Fibroblast of skin of left biceps (primary cell): ENCODE data around the gene PRPSAP1.

ENCODE experiments used
- DNase-seq, 2 experiments: peaks; one replicate each; pipeline ENCODE4 v3.0.0-alpha.2; 2013; ENCODE audit warnings: low read depth in 2 of 2

PRPSAP1 gene

GRCh38 chr17:76383546-76384221, 30.0 kb upstream of the PRPSAP1 start:
- no peak for DNase-seq

GRCh38 chr17:76382803-76383545, 29.3 kb upstream of the PRPSAP1 start:
- DNase-seq: peak; percentile 51 to 62

DNA sequence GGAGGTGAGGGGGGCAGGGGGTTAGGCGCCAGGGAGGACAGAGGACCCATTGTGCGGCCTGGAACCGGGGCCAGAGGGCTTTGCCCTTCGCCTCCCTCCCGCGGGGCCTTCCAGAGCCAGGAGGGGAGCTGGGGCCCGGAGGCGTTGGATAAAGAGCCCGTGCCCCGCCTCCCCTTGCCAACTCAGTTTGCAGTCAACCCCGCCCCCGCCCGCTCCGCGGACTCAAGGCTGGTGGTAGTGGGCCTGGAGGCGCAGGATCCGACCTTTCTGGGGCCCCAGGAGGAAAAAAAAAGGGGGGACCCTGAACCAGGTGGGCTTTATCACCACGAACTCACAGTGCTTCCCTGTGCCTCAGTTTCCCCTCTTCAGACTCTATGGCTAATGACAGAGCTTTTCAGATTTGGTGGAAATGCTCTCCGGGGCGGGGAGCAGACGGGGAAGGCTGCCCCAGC, 28.7 kb upstream of the PRPSAP1 start:
- no peak for DNase-seq

DNA sequence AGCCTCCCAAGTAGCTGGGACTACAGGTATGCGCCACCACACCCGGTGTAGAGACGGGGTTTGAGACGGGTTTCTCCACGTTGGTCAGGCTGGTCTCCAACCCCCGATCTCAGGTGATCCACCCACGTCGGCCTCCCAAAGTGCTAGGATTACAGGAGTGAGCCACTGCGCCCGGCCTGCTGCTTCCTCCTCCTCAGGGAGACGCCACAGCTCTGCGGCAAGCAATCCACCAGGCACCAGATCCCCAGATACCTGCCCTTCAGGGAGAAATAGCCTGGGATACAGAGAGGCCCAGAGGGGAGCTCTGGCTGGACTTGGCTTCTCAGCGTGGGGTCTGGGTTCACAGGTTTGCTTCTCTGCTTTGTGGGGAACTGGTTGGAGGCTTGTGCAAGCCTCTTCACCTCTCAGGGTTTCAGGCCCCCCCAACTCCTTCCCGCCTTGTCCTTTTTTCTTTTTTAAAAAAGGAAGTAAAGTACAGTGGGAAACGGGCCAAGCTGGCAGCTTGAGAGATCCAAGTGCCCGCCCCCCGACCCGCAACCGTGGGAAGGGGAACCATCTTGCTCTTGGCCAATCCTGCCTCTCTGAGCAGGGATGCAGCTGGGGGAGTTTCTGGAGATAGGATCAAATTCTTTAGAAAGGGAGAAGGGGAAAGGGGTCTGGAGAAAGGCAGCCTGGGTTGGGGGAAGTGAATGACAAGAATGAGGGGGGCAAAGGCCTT, 28.1 kb upstream of the PRPSAP1 start:
- no peak for DNase-seq

DNA sequence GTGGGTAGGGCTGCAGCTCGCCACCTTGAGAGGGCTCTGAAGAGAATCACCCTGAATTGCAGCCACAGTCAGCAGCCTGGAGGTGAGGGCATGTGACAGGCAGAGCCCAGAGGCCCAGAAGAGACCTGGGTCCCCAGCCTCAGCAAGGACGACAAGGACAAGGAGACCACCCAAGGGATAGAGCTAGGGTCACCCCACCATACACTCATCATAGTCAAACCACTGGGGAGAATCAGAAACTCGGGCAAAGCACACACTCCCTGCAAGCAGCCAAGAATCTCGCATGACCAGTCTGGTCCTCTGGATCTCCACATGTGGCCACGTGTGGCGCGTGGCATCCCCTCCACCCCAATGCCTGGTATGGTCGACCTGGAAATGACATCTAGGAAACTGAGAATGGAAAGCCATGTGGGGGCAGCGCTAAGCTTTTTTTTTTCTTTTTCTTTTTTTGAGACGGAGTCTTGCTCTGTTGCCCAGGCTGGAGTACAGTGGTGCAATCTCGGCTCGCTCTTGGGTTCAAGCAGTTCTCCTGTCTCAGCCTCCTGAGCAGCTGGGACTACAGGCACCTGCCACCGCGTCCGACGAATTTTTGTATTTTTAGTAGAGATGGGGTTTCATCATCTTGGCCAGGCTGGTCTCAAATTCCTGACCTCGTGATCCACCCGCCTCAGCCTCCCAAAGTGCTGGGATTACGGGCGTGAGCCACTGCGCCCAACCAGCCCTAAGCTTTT, 26.1 kb upstream of the PRPSAP1 start:
- DNase-seq: no peak

GRCh38 chr17:76379275-76379641, 25.5 kb upstream of the PRPSAP1 start:
- DNase-seq: no peak

GRCh38 chr17:76378548-76379274, 25.0 kb upstream of the PRPSAP1 start:
- DNase-seq: no peak

DNA sequence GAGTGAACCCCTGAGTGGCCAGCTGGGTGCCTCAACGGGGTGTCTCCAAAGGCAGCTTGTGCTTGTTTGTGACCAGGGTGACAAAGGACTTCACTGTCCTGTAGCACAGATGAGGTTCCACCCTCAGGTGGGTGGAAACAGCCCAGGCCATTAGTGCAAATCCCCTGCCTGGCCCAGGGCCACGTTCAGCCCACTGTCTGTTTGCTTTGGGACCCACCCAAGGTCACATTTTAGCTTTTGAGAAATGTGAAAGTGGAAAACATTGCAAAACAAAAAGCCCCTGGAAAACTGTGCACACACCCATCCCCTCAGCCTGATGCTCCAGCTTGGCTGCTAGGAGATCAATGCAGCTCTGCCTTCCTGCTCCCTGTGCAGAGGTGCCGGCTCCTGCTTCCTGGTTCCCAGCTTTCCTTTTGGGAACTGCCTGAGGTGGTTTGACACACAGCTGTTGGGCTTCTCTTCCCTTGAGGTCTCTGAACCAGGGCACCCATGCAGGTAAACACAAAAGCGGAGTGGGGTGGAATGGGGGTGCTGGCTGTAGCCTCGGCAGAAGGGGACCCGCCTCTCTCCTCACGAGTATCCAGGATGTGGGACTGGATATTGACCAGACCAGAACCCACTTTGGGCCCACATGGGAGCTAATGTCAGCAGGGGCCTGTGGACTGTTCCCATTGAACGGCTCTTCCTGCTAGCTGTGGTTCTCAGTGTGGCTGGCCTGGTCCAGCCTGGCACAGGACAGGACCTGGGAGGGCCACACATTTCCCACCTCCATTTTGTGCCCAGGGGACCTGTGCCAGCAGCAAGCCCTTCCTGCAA, 22.8 kb upstream of the PRPSAP1 start:
- DNase-seq: no peak

DNA sequence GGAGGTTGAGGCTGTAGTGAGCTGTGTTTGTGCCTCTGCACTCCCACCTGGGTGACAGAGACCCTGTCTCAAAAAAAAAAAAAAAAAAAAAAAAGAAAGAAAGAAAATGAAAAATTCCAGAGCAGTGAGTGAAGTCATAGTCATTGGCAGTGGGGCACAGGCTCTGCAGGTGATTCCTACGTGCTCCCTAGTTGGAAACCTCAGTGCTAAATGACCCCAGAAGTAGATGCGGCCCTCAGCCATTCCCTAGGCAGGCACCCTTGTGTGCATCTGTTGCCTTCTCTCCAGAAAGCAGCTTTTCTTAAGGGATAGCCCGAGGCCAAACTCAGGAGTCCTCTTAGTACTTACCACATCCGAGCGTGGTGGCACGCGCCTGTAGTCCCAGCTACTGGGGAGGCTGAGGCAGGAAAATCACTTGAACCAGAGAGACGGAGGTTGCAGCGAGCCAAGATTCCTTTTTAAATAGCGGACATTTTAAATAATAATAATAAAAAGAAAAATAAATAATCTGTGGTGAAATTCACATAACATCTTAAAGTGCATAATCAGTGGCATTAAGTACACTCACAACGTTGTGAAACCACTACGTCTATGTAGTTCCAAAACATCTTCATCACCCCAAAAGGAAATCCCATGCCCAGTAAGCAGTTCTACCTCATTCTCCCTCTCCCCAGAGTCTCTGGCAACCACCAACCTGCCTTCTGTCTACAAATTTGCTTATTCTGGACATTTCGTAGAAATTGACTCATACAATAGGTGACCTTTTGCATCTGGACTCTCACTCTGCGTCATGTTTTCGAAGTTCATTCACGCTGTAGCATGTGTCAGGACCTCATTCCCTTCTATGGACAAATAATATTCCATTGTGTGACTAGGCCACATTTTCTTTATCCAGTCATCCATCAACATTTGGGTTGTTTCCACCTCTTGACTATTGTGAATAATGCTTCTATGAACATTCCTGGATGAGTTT, 18.2 kb upstream of the PRPSAP1 start:
- DNase-seq: peak; percentile 70 to 78

DNA sequence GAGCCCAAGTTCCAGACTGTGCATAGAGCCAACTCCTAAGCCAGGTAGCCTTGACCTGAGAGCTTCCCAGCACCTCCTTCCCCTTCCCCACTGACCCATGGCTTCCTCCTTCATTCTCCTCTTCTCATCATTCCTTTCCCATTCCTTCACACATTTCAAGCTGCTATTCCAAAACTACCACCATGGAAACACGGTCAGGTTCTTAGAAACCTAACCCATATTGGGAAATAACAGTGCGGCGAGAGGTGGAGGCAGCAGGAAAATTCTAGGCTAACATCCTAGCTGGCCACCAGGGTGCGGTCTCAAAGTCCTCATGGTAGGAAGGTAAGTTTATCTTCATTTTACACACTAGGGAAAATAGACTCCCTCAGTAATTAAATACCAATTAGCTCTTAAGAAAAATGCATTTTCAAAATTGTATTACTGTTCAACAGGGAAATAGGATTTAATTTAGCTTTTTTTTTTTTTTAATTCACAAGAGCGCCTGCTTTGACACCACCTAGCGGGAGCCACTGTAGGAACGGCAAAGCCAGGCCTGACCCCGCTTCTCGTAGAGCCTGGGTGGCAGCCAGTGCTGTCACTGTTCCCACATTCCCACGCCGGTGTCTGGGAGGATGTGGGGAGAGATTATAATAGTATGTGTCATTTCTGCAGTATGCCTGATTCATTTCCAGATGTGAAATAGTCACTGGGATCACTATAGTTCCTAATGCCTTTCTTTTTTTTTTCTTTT, 16.7 kb upstream of the PRPSAP1 start:
- DNase-seq: peak; percentile 86 to 88

DNA sequence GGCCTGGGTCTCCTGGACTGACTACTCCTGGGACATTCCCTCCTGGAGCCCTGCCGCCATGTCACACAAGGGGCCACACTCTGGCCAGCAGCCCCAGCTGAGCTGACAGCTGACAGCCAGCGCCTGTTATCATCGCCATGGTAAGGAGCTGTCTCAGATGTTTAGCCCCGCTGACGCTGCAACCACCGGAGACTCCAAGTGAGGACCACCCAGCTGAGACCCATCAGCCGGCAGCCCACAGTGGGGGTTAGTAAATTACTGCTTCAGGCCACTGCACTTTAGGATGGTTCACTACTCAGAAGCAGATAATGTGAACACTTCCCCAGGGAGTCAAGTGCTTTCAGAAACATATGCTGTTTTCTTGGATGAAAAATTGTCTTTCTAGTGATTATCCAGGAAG, 16.1 kb upstream of the PRPSAP1 start:
- DNase-seq: no peak

DNA sequence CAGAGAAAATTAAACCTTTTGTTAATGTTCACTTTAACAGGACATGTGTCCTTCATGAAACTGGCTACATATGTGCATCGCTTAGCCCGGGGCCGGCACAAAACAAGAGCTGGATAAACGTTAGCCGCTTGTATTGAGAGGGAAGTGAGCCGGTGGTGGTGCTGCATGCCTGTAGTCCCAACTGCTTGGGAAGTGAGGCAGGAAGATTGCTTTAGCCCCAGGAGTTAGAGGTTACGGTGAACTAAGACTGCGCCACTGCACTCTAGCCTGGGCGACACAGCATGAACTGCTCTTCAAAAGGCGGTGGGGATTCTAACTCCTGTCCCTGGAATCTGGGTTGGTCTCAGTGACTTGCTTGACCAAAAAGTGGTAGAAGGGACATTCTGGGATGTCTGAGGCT, 15.7 kb upstream of the PRPSAP1 start:
- DNase-seq: no peak

GRCh38 chr17:76368545-76368944, 14.8 kb upstream of the PRPSAP1 start:
- DNase-seq: peak; percentile 70 to 71

DNA sequence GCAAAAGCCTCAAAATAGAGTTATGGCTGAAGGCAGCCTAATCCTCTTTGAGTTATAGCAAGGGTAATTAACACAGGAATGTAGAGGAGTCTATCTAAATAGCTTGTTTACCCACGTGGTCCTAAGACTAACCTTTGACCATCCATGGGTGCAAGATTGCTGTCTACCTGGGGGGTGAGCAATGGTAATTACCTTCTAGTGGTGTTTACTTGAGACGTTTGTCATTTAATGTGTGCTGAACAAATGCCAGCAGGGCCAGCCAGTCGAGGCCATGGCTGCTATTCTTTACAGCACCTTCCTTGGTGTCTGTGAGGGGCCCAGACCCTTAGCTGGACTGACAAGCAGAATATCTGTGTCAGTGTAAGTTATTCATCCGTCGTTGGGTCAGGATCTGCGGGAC, 13.9 kb upstream of the PRPSAP1 start:
- no peak for DNase-seq

DNA sequence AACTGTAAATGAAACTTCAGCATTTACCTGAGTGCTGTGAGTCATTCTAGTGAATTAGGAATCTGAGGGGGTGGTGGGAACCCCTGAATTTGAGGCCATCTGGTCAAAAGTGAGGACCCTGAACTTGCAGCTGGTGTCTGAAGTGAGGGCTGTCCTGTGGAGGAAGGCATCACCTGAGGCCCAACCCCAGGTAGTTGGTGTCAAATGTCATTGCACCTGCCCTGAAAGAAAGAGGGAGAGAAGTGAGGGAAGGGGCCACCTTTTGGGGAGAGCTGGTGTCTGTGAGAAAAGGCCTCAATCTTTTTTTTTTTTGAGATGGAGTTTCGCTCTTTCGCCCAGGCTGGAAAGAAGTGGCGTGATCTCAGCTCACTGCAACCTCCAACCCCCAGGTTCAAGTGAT, 12.5 kb upstream of the PRPSAP1 start:
- no peak for DNase-seq

DNA sequence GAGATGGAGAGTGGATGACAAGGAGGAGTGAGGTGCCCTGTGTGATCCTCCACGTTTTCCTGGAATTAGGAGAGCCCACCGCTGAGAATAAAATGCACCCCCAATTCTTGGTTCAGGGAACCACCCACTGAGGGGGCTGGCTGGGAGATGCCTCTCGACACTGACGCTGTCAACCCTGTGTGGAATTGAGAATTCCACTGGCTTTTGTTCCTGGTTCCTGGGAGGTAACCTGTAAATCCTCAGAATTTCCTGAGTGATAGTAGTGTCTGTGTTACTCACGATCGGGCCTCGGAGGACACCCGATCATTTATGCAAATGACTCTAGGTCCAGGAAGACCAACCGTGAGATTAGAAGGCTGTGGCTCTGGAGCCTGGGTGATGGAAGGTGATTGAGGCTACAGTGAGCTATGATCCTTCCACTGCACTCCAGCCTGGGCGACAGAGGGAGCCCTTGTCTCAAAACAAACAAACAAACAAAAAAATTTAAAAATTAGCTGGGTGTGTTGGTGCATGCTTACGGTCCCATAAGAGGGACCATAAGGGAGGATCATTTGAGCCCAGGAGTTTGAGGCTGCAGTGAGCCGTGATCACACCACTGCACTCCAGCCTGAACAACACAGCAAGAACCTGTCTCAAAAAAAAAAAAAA, 11.7 kb upstream of the PRPSAP1 start:
- DNase-seq: no peak

DNA sequence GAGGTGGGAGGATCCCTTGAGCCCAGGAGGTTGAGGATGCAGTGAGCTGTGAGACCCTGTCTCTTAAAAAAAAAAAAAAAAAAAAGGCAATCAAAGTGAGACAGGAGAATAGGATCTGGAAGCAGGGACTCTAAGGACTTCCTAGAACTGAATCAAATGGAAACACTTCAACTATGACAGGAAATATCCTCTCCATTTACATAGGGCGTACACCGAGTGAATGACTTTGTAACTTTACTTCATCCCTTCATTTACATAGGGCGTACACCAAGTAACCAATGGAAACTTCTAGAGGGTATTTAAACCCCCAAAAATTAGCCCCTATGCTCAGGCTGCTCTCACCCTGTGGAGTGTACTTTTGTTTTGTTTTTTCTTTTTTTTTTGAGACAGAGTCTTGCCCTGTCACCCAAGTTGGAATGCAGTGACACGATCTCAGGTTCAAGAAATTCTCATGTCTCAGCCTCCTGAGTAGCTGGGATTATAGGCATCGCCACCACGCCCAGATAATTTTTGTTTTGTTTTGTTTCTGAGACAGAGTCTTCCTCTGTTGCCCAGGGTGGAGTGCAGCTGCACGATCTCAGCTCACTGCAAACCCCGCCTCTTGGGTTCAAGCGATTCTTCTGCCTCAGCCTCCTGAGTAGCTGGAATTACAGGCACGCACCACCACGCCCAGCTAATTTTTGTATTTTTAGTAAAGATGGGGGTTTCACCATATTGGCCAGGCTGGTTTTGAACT, 9.6 kb upstream of the PRPSAP1 start:
- DNase-seq: no peak
